Natural killer cell treated with Interleukin-12 subunit alpha and Interleukin-12 subunit beta and Interleukin-15 and Interleukin-18, amount 100 ng/mL, for 72 hours (primary cell): Measurements from ENCODE around the gene SPACA4. TPM values are rescaled to one million over a fixed set of nuclear protein-coding genes. Genes with fewer than 3 reads are reported as not detected.

Source experiments
- ATAC-seq, 2 donors: fragments of 150-1000 bp; cut with Tn5 transposase in 1 of 2; sonication (Bioruptor Pico), chemical (Tn5 transposase) in 1 of 2; 2 replicates each; pipeline ENCODE4 v1.10.0; 2021
- DNase-seq: peaks from one replicate; pipeline ENCODE4 v3.0.0; 2022; ENCODE audit warnings: low spot score
- H3K27ac Mint-ChIP-seq, 2 donors: 1 replicate in 1 of 2; 2 replicates in 1 of 2; pipeline ENCODE4 v1.8.0; 2022; ENCODE audit warnings: mixed read lengths in 2 of 2, mild to moderate bottlenecking in 1 of 2, moderate library complexity in 1 of 2
- H3K27me3 Mint-ChIP-seq, 2 donors: 1 replicate in 1 of 2; 2 replicates in 1 of 2; pipeline ENCODE4 v1.8.0; 2022; ENCODE audit warnings: mixed read lengths in 2 of 2
- H3K36me3 Mint-ChIP-seq: one replicate; pipeline ENCODE4 v1.8.0; 2022; ENCODE audit warnings: mixed read lengths
- H3K4me1 Mint-ChIP-seq, 2 donors: 1 replicate in 1 of 2; 2 replicates in 1 of 2; pipeline ENCODE4 v1.8.0; 2022; ENCODE audit warnings: low read depth in 2 of 2, mixed read lengths in 2 of 2, mild to moderate bottlenecking in 1 of 2
- H3K4me3 Mint-ChIP-seq: one replicate; pipeline ENCODE4 v1.8.0; 2022; ENCODE audit warnings: mixed read lengths
- H3K9me3 Mint-ChIP-seq: 2 replicates; pipeline ENCODE4 v1.8.0; 2022; ENCODE audit warnings: mixed read lengths
- total RNA-seq, 2 donors: library from RNA; stranded (reverse); gene quantifications; one replicate each; pipeline ENCODE4 v1.2.3, GENCODE V29; 2022

The SPACA4 gene
- total RNA-seq, 2 donors from 2014 or later, result not detected

DNA sequence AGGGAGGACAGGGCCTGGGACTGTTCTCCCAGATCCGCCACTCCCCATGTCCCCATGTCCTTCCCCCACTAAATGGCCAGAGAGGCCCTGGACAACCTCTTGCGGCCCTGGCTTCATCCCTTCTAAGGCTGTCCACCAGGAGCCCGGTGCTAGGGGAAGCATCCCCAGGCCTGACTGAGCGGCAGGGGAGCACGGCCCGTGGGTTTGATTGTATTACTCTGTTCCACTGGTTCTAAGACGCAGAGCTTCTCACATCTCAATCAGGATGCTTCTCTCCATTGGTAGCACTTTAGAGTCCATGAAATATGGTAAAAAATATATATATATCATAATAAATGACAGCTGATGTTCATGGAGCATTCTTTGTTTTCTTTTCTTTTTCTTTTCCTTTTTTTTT, 815 bp downstream of the SPACA4 start:
- ATAC-seq (no peak), DNase-seq (no peak)
- Mint-ChIP-seq H3K9me3 (no peaks in the 10 kb centered on the region), H3K36me3 (no peaks in the 10 kb centered on the region), H3K27ac (no peak overlapping the region), H3K27me3 (no peaks in the 10 kb centered on the region), H3K4me3 (no peak overlapping the region), H3K4me1 (no peaks in the 10 kb centered on the region)

DNA sequence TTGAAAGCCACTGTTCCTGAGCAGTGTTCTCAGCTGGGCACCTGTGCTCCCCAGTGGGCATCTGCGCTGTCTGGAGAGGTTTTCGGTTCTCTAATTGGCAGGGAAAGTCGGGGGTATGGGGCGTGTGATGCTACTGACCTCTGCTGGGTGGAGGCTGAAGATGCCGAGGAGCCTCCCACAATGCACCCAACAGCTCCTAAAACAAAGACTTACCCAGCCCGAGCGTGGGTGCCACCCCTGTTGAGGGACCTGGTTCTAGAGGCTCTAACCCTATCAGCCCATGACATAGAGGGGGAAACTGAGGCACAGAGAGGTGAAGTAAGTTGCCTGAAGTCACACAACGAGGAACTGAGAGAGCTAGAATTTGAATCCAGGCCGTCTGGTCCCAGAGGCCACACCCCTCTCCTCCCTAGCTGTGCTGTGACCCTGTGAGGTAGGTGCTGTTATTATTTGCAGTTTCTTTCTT, 2.3 kb downstream of the SPACA4 start:
- no peak overlapping the region for H3K27ac Mint-ChIP-seq
- no peak overlapping the region for H3K4me3 Mint-ChIP-seq
- H3K27me3 Mint-ChIP-seq, result no peaks in the 10 kb centered on the region
- no peaks in the 10 kb centered on the region for H3K36me3 Mint-ChIP-seq
- H3K4me1 Mint-ChIP-seq, result peaks cover 3% of the 10 kb centered on the region in 2 donors
- H3K9me3 Mint-ChIP-seq, result no peaks in the 10 kb centered on the region
- peak; percentile 48 to 56 for ATAC-seq
- DNase-seq, result no peak

DNA sequence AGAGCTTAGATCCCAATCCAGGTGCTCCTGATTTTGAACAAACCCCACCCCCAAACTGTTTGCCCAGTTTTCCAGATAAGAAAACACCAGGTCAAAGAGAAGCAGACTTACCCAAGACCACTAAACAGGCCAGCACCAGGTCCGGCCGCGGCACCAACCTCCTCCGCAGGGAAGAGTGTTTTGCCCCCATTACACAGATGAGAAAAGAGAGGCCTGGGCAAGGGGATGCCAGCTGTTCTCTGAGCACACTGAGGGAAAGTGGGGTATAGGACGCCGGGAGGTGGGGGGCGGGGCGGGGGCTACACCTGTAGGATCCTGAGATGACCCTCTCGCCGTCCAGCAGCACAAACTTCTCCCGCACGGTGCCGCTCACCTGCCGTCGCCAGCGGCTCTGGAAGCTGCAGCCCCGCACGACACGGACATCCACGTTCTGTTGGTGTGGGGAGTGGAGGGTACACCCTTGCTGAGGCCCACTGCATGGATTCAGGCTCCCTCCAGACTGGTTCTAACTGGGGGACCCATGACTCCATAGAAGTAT, 3.1 kb downstream of the SPACA4 start:
- no peak for DNase-seq
- Mint-ChIP-seq H3K9me3 (no peaks in the 10 kb centered on the region), H3K27ac (no peak overlapping the region), H3K4me3 (no peak overlapping the region), H3K27me3 (no peaks in the 10 kb centered on the region), H3K4me1 (peaks cover 6% of the 10 kb centered on the region in 2 donors), H3K36me3 (no peaks in the 10 kb centered on the region)
- ATAC-seq, result no peak

DNA sequence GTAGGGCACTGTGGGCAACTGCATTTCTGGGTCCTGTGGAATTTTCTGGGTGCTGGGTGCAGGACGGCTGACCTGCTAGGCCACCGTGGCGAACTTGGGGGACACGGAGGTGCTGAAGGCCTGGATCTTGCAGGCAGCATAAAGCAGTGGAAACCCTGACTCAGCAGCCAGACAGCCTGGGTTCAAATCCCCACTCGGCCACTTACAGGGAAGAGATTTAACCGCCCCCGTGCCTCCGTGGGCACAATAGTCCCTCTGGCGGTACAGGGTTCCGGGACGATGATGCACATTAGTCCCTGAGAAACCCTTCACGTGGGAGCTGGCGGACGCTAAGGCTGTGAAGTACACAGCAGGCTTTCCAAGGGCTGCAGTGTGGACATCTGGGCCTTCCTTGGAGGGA, 5.3 kb downstream of the SPACA4 start:
- H3K27ac Mint-ChIP-seq, result no peak overlapping the region
- H3K27me3 Mint-ChIP-seq, result no peaks in the 10 kb centered on the region
- no peak for ATAC-seq
- no peaks in the 10 kb centered on the region for H3K36me3 Mint-ChIP-seq
- H3K4me1 Mint-ChIP-seq, result peaks cover 12 to 16% of the 10 kb centered on the region in 2 donors
- H3K9me3 Mint-ChIP-seq, result no peaks in the 10 kb centered on the region
- DNase-seq, result no peak
- H3K4me3 Mint-ChIP-seq, result no peak overlapping the region

DNA sequence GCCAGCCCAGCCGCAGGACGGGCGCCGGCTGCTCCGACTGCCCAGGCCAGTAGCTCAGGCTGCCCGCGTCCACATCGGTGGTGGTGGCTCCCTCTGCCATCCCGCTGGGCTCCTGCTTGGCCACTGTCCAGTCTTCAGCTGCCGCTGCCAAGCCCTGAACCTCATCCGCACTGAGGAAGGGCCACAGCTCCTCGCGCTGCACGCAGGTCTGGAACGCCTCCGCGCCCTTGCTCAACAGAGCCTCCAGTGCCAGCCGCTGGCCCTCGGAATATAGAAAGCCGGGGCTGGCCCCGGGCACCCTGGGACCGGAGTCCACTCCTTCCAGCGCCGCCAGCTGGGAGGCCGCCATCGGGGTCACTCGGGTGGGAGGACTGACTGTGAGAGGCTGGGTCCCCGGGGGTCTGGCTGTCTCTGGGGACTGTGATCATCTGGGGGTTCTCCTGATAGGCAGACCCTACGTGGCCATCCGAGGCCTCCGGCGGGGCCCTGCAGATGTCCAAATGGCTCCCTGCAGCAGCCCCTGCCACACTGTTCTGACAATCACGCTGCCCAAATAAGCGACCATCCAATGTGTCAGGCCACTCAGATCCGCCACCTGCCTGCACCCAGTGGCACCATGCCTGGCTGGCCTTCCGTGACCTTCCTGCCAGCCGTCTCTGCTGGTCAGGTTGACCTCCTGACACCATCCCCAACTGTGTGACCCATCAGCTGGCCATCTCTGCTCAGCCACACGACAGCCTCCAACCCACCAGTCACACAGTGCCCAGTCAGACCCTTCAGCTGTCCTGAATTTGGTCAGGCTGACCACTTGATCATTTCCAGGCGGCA, 6.7 kb downstream of the SPACA4 start:
- H3K4me1 Mint-ChIP-seq, result peaks cover 21% of the 10 kb centered on the region in 2 donors
- H3K4me3 Mint-ChIP-seq, result no peak overlapping the region
- peak overlapping the region in 1 of 2 donors; percentile 71 for H3K27ac Mint-ChIP-seq
- ATAC-seq, result peak; percentile 3 to 17
- DNase-seq, result no peak
- peaks cover 5% of the 10 kb centered on the region for H3K36me3 Mint-ChIP-seq
- no peaks in the 10 kb centered on the region for H3K27me3 Mint-ChIP-seq
- no peaks in the 10 kb centered on the region for H3K9me3 Mint-ChIP-seq

DNA sequence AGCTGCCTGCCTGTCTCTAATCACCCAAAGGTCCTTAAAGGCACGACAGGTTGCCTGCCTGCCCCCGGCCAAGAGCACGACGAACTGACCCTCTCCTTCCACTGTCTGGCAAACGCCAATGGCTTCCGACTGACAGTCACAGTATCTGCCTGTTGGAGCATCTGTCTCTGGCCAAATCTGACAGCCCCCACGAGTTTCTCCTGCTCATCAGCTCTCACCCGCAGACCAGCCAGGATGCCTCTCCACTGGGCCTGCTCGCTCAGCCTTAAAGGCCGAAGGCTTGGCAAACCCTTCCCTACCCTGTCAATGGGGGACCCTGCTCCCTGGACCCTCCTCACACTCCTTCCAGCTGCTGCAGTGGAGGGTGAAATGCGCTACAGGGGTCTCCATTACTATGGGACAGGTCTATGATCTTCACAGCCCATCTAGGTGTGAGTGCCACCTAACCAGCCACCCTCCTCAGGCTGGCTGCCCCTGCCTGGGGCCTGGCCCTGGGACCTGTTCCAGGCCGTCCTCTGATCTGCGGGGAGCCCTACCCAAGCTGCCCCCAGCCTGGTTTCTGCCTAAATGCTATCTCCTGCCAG, 7.4 kb downstream of the SPACA4 start:
- Mint-ChIP-seq H3K27me3 (no peaks in the 10 kb centered on the region), H3K4me1 (peaks cover 26 to 27% of the 10 kb centered on the region in 2 donors), H3K36me3 (peaks cover 12% of the 10 kb centered on the region), H3K4me3 (no peak overlapping the region), H3K9me3 (no peaks in the 10 kb centered on the region), H3K27ac (peak overlapping the region in 1 of 2 donors; percentile 71)
- peak in 1 of 2 donors; percentile 0 for ATAC-seq
- DNase-seq, result no peak

DNA sequence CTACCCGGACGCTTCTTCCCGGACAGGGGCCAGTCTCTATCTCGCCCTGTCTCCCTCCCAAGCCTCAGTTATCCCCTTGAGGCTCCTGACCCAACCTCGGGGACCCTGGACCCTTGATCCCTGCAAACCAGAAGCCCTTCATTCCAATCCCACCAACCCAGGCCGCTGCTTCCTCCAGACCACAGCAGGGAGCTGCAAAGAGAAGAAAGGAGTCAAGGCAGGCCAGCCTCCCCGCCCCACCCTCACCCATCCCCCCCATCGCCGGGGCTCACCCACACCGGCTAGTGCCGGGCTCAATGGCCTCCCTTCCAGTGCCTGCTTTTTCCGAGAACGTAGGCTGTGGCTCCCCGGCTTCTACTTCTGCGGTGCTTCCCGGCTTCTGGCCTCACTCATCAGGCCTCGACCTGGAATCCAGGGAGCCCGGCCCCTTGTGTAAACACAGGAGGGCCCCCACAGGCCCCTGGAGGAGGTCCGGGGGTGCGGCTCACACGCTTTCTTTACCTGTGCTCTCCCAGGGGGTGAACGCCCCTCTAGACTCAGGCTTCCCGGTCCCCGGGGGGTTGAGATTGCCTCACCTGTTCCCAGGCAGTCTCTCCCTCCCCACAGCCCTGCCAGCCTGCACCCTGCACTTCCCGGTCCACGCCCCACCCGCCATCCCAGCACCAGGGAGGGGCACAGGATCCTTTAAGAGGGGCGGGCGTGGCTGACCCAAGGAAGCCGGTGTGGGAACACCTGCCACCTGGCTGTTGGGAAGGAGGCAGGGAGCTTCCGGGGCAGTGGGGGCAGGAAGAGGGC, 8.1 kb downstream of the SPACA4 start, which contains the start of gene FAM83E:
TSS of gene FAM83E (minus strand) at position 641 of the 795 bp plus-strand sequence. CDS start 1,704 bp downstream, outside the sequence.
- H3K27ac Mint-ChIP-seq, result peak within 1 kb of the TSS in 1 of 2 donors; percentile 71
- DNase-seq (no peak), ATAC-seq (no peak)
- no peak within 1 kb of the TSS for H3K4me3 Mint-ChIP-seq
- H3K4me1 Mint-ChIP-seq, result peaks cover 29 to 33% of the 10 kb centered on the region in 2 donors
- no peaks in the 10 kb centered on the region for H3K9me3 Mint-ChIP-seq
- peaks cover 12% of the 10 kb centered on the region for H3K36me3 Mint-ChIP-seq
- H3K27me3 Mint-ChIP-seq, result no peaks in the 10 kb centered on the region

DNA sequence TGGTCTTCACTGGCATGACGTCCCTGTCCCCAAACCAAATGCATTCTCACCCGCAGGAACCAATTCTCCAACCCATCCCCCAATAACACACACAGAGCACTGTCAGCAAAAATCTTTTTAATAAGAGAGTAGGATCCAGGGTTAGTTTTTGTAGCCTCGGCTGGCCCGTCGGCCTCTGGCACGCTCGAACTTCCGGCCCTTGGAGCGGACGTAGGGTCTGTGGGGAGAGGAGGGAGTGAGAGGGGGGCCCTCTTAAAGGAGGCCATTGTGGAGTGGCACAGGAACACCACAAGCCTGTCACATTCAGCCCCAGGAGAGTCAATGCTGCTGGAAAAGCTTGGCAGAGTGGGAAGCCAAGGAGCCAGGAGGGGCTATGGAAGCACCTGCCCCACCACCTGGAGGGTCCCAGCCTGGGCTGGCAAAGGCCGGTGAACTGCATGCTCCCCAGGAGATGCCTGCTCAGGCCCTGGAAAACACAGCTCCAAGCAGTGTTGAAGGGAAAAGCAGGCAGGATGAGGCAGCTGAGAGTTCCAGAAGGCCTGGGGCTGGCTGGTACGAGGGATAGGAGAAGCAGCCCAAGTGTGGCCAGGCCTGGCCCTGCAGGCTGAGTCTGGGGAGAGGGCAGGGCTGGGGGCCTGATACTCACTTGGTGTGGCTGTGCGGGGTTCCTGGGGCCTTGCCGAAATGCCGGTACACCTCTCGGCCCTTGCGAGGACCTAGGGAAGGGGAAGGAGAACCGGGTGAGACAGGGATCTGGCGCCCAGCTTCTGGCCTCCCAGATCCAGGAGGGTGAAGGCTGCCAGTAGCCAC, 8.9 kb downstream of the SPACA4 start:
- H3K27me3 Mint-ChIP-seq, result no peaks in the 10 kb centered on the region
- ATAC-seq (no peak), DNase-seq (no peak)
- H3K4me1 Mint-ChIP-seq, result peaks cover 36 to 40% of the 10 kb centered on the region in 2 donors
- H3K4me3 Mint-ChIP-seq, result no peak overlapping the region
- peaks cover 12% of the 10 kb centered on the region for H3K36me3 Mint-ChIP-seq
- no peaks in the 10 kb centered on the region for H3K9me3 Mint-ChIP-seq
- H3K27ac Mint-ChIP-seq, result no peak overlapping the region

DNA sequence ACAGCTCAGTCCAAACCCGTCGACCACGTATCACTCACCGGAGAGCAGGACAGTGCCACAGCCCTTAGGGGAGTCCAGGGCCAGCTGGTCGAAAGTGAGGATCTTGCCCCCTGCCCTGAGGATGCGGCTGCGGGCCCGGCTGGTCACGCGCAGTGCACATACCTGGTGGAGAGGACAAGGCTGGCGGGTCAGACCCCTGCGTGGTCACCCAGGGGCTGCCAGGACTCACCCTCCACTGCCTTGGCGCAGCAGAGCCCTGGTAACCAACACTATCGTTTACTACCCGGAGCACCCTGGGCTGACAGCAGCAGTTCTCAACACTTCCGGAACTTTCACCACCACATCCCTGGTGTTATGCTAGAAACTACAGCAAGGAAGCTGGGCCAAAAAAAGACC, 9.5 kb downstream of the SPACA4 start:
- ATAC-seq, result no peak
- H3K27me3 Mint-ChIP-seq, result no peaks in the 10 kb centered on the region
- peaks cover 12% of the 10 kb centered on the region for H3K36me3 Mint-ChIP-seq
- peak overlapping the region; percentile 97 to 99 for H3K27ac Mint-ChIP-seq
- H3K4me3 Mint-ChIP-seq, result peak overlapping the region; percentile 96
- no peaks in the 10 kb centered on the region for H3K9me3 Mint-ChIP-seq
- no peak for DNase-seq
- peaks cover 36 to 40% of the 10 kb centered on the region in 2 donors for H3K4me1 Mint-ChIP-seq

DNA sequence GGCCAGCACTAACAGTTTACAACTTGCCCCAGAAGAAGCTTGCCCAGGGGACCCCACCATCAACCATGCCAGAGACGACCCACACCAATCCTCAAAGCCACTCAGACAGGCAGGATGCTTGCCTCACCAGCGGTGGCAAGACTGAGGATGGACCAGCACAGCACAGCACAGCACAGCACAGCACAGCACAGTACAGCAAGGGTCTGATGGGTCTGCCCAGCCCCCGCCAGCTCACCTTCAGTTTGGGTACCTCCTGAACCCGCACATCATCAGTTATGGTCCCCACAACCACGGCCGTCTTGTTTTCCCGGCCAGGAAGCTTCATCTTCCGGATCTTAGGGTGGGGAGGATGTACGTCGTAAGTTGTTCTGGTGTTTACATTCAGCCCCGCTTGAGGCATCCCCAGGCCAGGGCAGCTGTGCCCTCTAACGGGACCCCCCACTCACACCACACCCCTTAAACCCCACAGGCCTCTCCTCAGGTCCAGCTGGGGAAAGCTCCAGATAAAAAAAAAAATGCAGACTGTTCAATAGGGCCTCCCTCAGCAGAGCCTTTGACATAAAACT, 10.0 kb downstream of the SPACA4 start:
- Mint-ChIP-seq H3K27ac (peak overlapping the region; percentile 97 to 99), H3K36me3 (peaks cover 12% of the 10 kb centered on the region), H3K9me3 (no peaks in the 10 kb centered on the region), H3K4me1 (peaks cover 39 to 44% of the 10 kb centered on the region in 2 donors), H3K4me3 (peak overlapping the region; percentile 96), H3K27me3 (no peaks in the 10 kb centered on the region)
- DNase-seq (no peak), ATAC-seq (no peak)

DNA sequence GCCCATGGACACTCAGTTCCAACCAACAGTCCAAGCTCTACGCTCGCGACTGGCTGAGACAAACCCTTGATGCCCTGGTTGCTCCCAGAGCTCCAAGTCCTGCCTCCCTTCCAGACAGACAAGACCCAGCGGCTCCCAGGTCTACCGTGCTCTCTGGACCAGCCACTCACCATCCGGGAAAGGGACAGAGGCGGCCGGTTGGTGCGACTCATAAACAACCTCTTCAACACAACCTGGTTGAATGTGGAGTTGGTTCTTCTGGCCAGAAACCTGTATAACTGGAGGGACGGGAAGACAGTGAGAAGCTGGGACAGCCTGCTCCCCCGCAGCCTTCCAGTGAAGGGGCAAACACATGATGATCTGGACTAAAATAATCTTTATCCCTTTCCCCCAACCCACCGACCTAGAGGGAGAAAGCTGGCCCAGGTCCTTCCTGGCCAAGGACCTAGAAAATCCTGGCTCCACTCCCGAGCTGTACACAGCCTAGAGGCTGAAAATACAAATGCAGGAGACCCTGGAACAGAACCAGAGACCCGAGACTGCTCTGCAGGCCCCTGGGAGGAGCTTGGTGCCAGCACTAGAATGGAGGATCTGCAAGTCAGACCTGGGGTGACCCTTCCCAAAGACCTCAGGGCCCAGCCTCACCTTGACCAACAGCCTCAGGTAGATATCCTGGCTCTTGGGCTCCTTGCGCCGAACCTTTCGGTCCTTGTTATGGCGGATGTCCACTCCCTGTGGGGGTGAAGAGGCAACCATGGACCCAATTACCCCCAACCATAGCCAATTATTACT, 10.8 kb downstream of the SPACA4 start:
- H3K9me3 Mint-ChIP-seq, result no peaks in the 10 kb centered on the region
- H3K36me3 Mint-ChIP-seq, result peaks cover 12% of the 10 kb centered on the region
- no peak for ATAC-seq
- H3K27ac Mint-ChIP-seq, result peak overlapping the region; percentile 97 to 99
- H3K27me3 Mint-ChIP-seq, result no peaks in the 10 kb centered on the region
- DNase-seq, result no peak
- H3K4me3 Mint-ChIP-seq, result peak overlapping the region; percentile 96
- H3K4me1 Mint-ChIP-seq, result peaks cover 41 to 46% of the 10 kb centered on the region in 2 donors

DNA sequence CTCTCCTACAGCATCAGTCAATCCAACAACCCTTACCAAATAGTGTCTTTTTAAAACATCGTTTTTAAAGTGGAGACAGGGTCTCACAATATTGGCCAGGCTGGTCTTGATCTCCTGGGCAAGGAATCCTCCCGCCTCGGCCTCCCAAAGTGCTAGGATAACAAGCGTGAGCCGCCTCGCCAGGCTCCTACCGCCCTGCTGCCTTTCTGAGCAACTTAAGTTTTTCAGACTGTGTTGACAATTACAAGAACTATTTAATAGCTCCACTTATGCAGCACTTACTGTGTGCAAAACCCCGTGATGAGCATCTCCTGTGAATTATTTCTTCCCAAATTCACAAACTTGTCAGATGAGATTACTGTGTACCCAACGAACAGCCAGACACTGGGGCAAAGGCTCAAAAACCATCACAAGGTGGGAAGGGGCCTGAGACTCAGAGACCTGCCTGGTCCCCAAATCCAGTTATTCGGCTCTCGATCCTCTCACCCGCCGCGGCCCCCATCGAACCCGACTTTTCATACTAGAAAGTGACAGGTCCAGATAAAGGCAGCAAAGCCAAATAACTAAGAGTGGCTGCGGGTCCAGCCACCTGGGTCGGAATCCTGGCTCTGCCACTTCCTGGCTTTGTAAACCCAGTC, 11.9 kb downstream of the SPACA4 start:
- Mint-ChIP-seq H3K9me3 (no peaks in the 10 kb centered on the region), H3K27ac (peak overlapping the region; percentile 97 to 99), H3K36me3 (peaks cover 12% of the 10 kb centered on the region), H3K4me3 (peak overlapping the region; percentile 96), H3K27me3 (no peaks in the 10 kb centered on the region), H3K4me1 (peaks cover 46 to 49% of the 10 kb centered on the region in 2 donors)
- ATAC-seq (no peak), DNase-seq (no peak)
